Panc1 (cell line): ENCODE results near the gene TMPRSS13. TPM values are rescaled to one million over a fixed set of nuclear protein-coding genes. Genes with fewer than 3 reads are reported as not detected.

ENCODE experiments used
- ATAC-seq: fragments of 200-7000 bp; cut with Tn5 transposase; 2 replicates; pipeline ENCODE4 v1.9.1; 2020; ENCODE audit warnings: mild to moderate bottlenecking, moderate library complexity
- BruUV-seq: library from RNA; stranded (reverse); fragments of 400-500 nt; replicated peaks from 2 replicates; lab custom pipeline; 2021; lab: Mats Ljungman, UMichigan
- CTCF ChIA-PET: fragments of 300-600 bp; sonication (Branson Sonifier 250); formaldehyde crosslinking; loops from one replicate; lab custom pipeline; 2022; ENCODE audit warnings: antibody characterized with exemption; lab: Charles Lee
- POLR2A ChIA-PET: fragments of 300-600 bp; sonication (Branson Sonifier 250); formaldehyde crosslinking; loops from one replicate; lab custom pipeline; 2022; ENCODE audit warnings: antibody characterized with exemption; lab: Charles Lee
- DNase-seq: peaks from one replicate; pipeline ENCODE4 v3.0.0-alpha.2; 2010; ENCODE audit warnings: low read depth, low spot score
- H3K27ac ChIP-seq: 2 replicates; pipeline ENCODE4 v1.5.1; 2011; ENCODE audit warnings: mild to moderate bottlenecking, low read length, inconsistent platforms
- H3K27me3 ChIP-seq: fragments of 200-500 bp; sonication (Bioruptor generic); 2 replicates; pipeline ENCODE4 v1.6.0; 2014; ENCODE audit warnings: low read length, inconsistent platforms; ENCODE audit not compliant: control insufficient read depth, insufficient read depth
- H3K36me3 ChIP-seq: fragments of 200-500 bp; sonication (Bioruptor generic); 2 replicates; pipeline ENCODE4 v1.5.1; 2014; ENCODE audit warnings: inconsistent platforms, mild to moderate bottlenecking, low read length, moderate library complexity; ENCODE audit not compliant: control insufficient read depth, insufficient read depth
- H3K4me1 ChIP-seq: 2 replicates; pipeline ENCODE4 v1.5.1; 2011; ENCODE audit warnings: inconsistent platforms, mild to moderate bottlenecking, low read length, moderate library complexity; ENCODE audit not compliant: control insufficient read depth, insufficient read depth
- H3K4me3 ChIP-seq, 2 experiments: 2 replicates each; pipeline ENCODE4 v1.5.1; 2011 to 2012; ENCODE audit warnings: low read depth in 2 of 2, low read length in 2 of 2, mild to moderate bottlenecking in 2 of 2, inconsistent platforms in 1 of 2, moderate library complexity in 1 of 2
- H3K9me3 ChIP-seq: fragments of 200-500 bp; sonication (Bioruptor generic); 2 replicates; pipeline ENCODE4 v1.5.1; 2014; ENCODE audit warnings: low read depth, mild to moderate bottlenecking, inconsistent platforms, low read length, moderate library complexity; ENCODE audit not compliant: control insufficient read depth, insufficient read depth
- CTCF ChIP-seq: fragments of 450-650 bp; IDR thresholded peaks from 2 replicates; pipeline ENCODE4 v1.5.1; 2017; ENCODE audit warnings: mild to moderate bottlenecking
- POLR2AphosphoS5 ChIP-seq: IDR thresholded peaks from 2 replicates; pipeline ENCODE4 v1.6.1; 2012; ENCODE audit warnings: mild to moderate bottlenecking, low read depth, low read length, moderate library complexity
- REST ChIP-seq, 2 experiments: IDR thresholded peaks; 2 replicates each; pipeline ENCODE4 v1.6.1; 2011 to 2012; ENCODE audit warnings: low read depth in 2 of 2, control low read depth in 1 of 2, low read length in 1 of 2, mild to moderate bottlenecking in 1 of 2, moderate library complexity in 1 of 2; ENCODE audit not compliant: insufficient read depth in 1 of 2
- SIN3A ChIP-seq: IDR thresholded peaks from 2 replicates; pipeline ENCODE4 v1.6.1; 2012; ENCODE audit warnings: low read depth, mild to moderate bottlenecking, low read length, moderate library complexity, borderline replicate concordance; ENCODE audit not compliant: insufficient read depth
- TCF7L2 ChIP-seq: IDR thresholded peaks from 2 replicates; pipeline ENCODE4 v1.6.1; 2011; ENCODE audit warnings: mild to moderate bottlenecking, low read depth, low read length, inconsistent platforms
- in situ Hi-C: cut with HindIII; loops from 2 replicates; pipeline ENCODE4 v1.10.0; 2016; ENCODE audit warnings: low sequenced_read_pairs, low pct_unique_long_range_greater_than_20kb
- intact Hi-C: fragments of 100-400 bp; cut with micrococcal nuclease; formaldehyde crosslinking; loops from one replicate; pipeline ENCODE4 v1.10.0; 2022; ENCODE audit not compliant: unreplicated experiment
- total RNA-seq: library from RNA; stranded (reverse); gene quantifications from one replicate; pipeline ENCODE4 v1.2.1, GENCODE V29; 2021; ENCODE audit not compliant: unreplicated experiment

The TMPRSS13 gene
- total RNA-seq, 1 experiment from 2014 or later: not detected

- intact Hi-C loops (no loop called here), in situ Hi-C loops (no loop called here)
- DNase-seq (no peak), ATAC-seq (no peak)
- no peak overlapping the region for H3K27ac ChIP-seq
- no peaks in the 10 kb centered on the region for H3K36me3 ChIP-seq
- CTCF ChIA-PET: interaction anchor here (0.6 to 1.2 kb wide), 4 partner anchors 61 to 214 kb away, joined by 3 to 8 read pairs (median 4); no protein-coding TSS in a partner anchor
- H3K4me3 ChIP-seq: no peak overlapping the region
- H3K4me1 ChIP-seq: no peaks in the 10 kb centered on the region
- POLR2A ChIA-PET: no interaction called here
- TF ChIP-seq CTCF (no peak), SIN3A (no peak), POLR2AphosphoS5 (no peak), REST (IDR thresholded peaks at IDR 0.05; ENCODE audit: insufficient read depth in 1 of 2, low read depth in 2 of 2, low read length in 1 of 2) (no peak), TCF7L2 (no peak)
- no peaks in the 10 kb centered on the region for H3K9me3 ChIP-seq
- no TSS peak for BruUV-seq
- H3K27me3 ChIP-seq: peaks cover 9% of the 10 kb centered on the region
These were observed 25.5 kb downstream of the TMPRSS13 start for GRCh38 chr11:117903505-117904382.

GRCh38 chr11:117902001-117902845 is 27.0 kb downstream of the TMPRSS13 start:
- in situ Hi-C loops: no loop called here
- H3K27me3 ChIP-seq: peaks cover 13% of the 10 kb centered on the region
- TF ChIP-seq TCF7L2 (no peak), REST (IDR thresholded peaks at IDR 0.05; ENCODE audit: insufficient read depth in 1 of 2, low read depth in 2 of 2, low read length in 1 of 2) (no peak), POLR2AphosphoS5 (no peak), SIN3A (no peak), CTCF (no peak)
- intact Hi-C loops: no loop called here
- H3K36me3 ChIP-seq: no peaks in the 10 kb centered on the region
- BruUV-seq: no TSS peak
- no peaks in the 10 kb centered on the region for H3K4me1 ChIP-seq
- DNase-seq: no peak
- no peaks in the 10 kb centered on the region for H3K9me3 ChIP-seq
- H3K27ac ChIP-seq: no peak overlapping the region
- POLR2A ChIA-PET: no interaction called here
- no peak for ATAC-seq
- no peak overlapping the region for H3K4me3 ChIP-seq
- CTCF ChIA-PET: interaction anchor here (0.7 kb wide), 1 partner anchor 9 kb away, joined by 4 read pairs; no protein-coding TSS in a partner anchor
